Upper lobe of right lung (tissue), 1 donor: ENCODE results near the gene CMTM8. TPM values are rescaled to one million over a fixed set of nuclear protein-coding genes. Genes with fewer than 3 reads are reported as not detected.

ENCODE experiments used
- ATAC-seq: fragments of 200-7000 bp; cut with Tn5 transposase; one replicate; pipeline ENCODE4 v1.9.1; 2020; ENCODE audit warnings: mild to moderate bottlenecking, moderate library complexity
- DNase-seq: peaks from one replicate; pipeline ENCODE4 v3.0.0-alpha.2; 2020
- H3K27ac ChIP-seq: fragments of 200-600 bp; one replicate; pipeline ENCODE4 v1.8.0; 2022
- H3K27me3 ChIP-seq: fragments of 200-600 bp; one replicate; pipeline ENCODE4 v1.8.0; 2022; ENCODE audit warnings: mild to moderate bottlenecking
- H3K36me3 ChIP-seq: fragments of 200-600 bp; one replicate; pipeline ENCODE4 v1.8.0; 2022
- H3K4me1 ChIP-seq: fragments of 200-600 bp; one replicate; pipeline ENCODE4 v1.8.0; 2022
- H3K4me3 ChIP-seq: fragments of 200-600 bp; one replicate; pipeline ENCODE4 v1.8.0; 2022; ENCODE audit warnings: mild to moderate bottlenecking
- H3K9me3 ChIP-seq: fragments of 200-600 bp; one replicate; pipeline ENCODE4 v1.8.0; 2022
- CTCF ChIP-seq: fragments of 200-600 bp; IDR thresholded peaks from one replicate; pipeline ENCODE4 v1.8.0; 2022; ENCODE audit warnings: antibody characterized with exemption
- intact Hi-C: fragments of 100-400 bp; cut with DNase I; formaldehyde crosslinking; loops from one replicate; pipeline ENCODE4 v1.11.0; 2022
- total RNA-seq: library from RNA; stranded (reverse); fragmentation: NEBNext Ultra II Directional; extraction: Animal tissue kit (Norgen Biotek cat#: 25700); gene quantifications from one replicate; pipeline ENCODE4 v1.2.1, GENCODE V29; 2021
- donor health status: DM: no; HTN: yes; CAD: no; lungs with severe emphysema.

Gene CMTM8
- total RNA-seq, 1 donor from 2014 or later: 24.9 TPM

- no peaks in the 10 kb centered on the region for H3K36me3 ChIP-seq
- no peaks in the 10 kb centered on the region for H3K9me3 ChIP-seq
- no peaks in the 10 kb centered on the region for H3K27me3 ChIP-seq
- ATAC-seq (no peak), DNase-seq (no peak)
- intact Hi-C loops: no loop called here
- H3K4me3 ChIP-seq: no peak overlapping the region
- H3K4me1 ChIP-seq: no peaks in the 10 kb centered on the region
- no peak overlapping the region for H3K27ac ChIP-seq
- TF ChIP-seq CTCF: no peak
These were observed 137.1 kb downstream of the CMTM8 start for GRCh38 chr3:32375596-32375930.

- Histone ChIP-seq H3K4me3 (no peak overlapping the region), H3K4me1 (no peaks in the 10 kb centered on the region), H3K27me3 (no peaks in the 10 kb centered on the region), H3K27ac (no peak overlapping the region), H3K36me3 (no peaks in the 10 kb centered on the region), H3K9me3 (no peaks in the 10 kb centered on the region)
- no peak for TF ChIP-seq CTCF
- intact Hi-C loops: no loop called here
- DNase-seq (no peak), ATAC-seq (no peak)
These were observed 137.6 kb downstream of the CMTM8 start for GRCh38 chr3:32376115-32376514.

- H3K36me3 ChIP-seq: no peaks in the 10 kb centered on the region
- H3K9me3 ChIP-seq: no peaks in the 10 kb centered on the region
- DNase-seq (no peak), ATAC-seq (no peak)
- intact Hi-C loops: no loop called here
- no peak overlapping the region for H3K4me3 ChIP-seq
- H3K27me3 ChIP-seq: no peaks in the 10 kb centered on the region
- no peak overlapping the region for H3K27ac ChIP-seq
- H3K4me1 ChIP-seq: no peaks in the 10 kb centered on the region
- no peak for TF ChIP-seq CTCF
These were observed 141.5 kb downstream of the CMTM8 start for GRCh38 chr3:32379831-32380500.

GRCh38 chr3:32381922-32382321, 143.4 kb downstream of the CMTM8 start:
- Histone ChIP-seq H3K9me3 (no peaks in the 10 kb centered on the region), H3K4me3 (no peak overlapping the region), H3K27ac (no peak overlapping the region), H3K36me3 (no peaks in the 10 kb centered on the region), H3K27me3 (no peaks in the 10 kb centered on the region), H3K4me1 (no peaks in the 10 kb centered on the region)
- ATAC-seq (no peak), DNase-seq (no peak)
- intact Hi-C loops: no loop called here
- TF ChIP-seq CTCF: no peak

GRCh38 chr3:32383136-32383711, 144.7 kb downstream of the CMTM8 start:
- no peak for TF ChIP-seq CTCF
- H3K9me3 ChIP-seq: no peaks in the 10 kb centered on the region
- no peaks in the 10 kb centered on the region for H3K4me1 ChIP-seq
- H3K27ac ChIP-seq: no peak overlapping the region
- H3K36me3 ChIP-seq: no peaks in the 10 kb centered on the region
- no peaks in the 10 kb centered on the region for H3K27me3 ChIP-seq
- intact Hi-C loops: no loop called here
- ATAC-seq: no peak
- no peak for DNase-seq
- no peak overlapping the region for H3K4me3 ChIP-seq
